Nephron (organoid): Measurements from ENCODE around the gene MTUS2.

Experiments
- H3K27ac Mint-ChIP-seq, 3 experiments: 2 replicates each; pipeline ENCODE4 v1.8.0; 2020; ENCODE audit warnings: mixed read lengths in 3 of 3, mild to moderate bottlenecking in 2 of 3, moderate library complexity in 1 of 3
- H3K27me3 Mint-ChIP-seq: 2 replicates; pipeline ENCODE4 v1.8.0; 2021; ENCODE audit warnings: low read depth, mild to moderate bottlenecking, moderate library complexity, mixed read lengths
- H3K36me3 Mint-ChIP-seq: 2 replicates; pipeline ENCODE4 v1.8.0; 2020; ENCODE audit warnings: low read depth, mixed read lengths
- H3K4me1 Mint-ChIP-seq: 2 replicates; pipeline ENCODE4 v1.8.0; 2020; ENCODE audit warnings: mixed read lengths
- H3K4me3 Mint-ChIP-seq, 3 experiments: 2 replicates each; pipeline ENCODE4 v1.8.0; 2020; ENCODE audit warnings: mild to moderate bottlenecking in 3 of 3, mixed read lengths in 3 of 3, moderate library complexity in 2 of 3
- H3K9me3 Mint-ChIP-seq: 2 replicates; pipeline ENCODE4 v1.8.0; 2020; ENCODE audit warnings: mixed read lengths
- TF ChIP-seq, protein P1 (sequence below), 3 experiments: fragments of 200-600 bp; sonication (generic); IDR thresholded peaks; one replicate each; pipeline ENCODE4 v1.5.0; 2021; ENCODE audit warnings: antibody characterized with exemption in 3 of 3; ENCODE audit not compliant: unreplicated experiment in 3 of 3

The MTUS2 gene

DNA sequence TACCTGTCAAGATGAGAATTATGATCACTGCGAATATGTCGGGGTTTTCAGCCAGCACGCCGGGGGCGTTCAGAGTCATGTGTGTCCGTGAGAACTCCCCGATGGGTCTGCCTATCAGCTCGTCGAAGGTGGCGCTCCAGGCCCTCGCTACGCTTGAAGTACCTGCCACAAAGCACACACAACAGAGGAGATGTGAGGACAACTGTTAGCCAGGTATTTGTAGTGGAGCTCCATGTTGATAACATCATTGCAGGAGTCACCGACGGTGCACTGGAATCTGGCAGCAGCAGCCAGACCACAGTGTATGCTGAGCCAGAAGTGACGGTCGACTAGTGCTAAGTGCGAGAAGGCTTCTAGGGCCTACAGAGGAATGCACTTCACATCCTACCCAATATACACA, 712.7 kb downstream of the MTUS2 start:
- H3K9me3 Mint-ChIP-seq: no peaks in the 10 kb centered on the region
- peaks cover 27% of the 10 kb centered on the region for H3K4me1 Mint-ChIP-seq
- TF ChIP-seq, protein P1, sequence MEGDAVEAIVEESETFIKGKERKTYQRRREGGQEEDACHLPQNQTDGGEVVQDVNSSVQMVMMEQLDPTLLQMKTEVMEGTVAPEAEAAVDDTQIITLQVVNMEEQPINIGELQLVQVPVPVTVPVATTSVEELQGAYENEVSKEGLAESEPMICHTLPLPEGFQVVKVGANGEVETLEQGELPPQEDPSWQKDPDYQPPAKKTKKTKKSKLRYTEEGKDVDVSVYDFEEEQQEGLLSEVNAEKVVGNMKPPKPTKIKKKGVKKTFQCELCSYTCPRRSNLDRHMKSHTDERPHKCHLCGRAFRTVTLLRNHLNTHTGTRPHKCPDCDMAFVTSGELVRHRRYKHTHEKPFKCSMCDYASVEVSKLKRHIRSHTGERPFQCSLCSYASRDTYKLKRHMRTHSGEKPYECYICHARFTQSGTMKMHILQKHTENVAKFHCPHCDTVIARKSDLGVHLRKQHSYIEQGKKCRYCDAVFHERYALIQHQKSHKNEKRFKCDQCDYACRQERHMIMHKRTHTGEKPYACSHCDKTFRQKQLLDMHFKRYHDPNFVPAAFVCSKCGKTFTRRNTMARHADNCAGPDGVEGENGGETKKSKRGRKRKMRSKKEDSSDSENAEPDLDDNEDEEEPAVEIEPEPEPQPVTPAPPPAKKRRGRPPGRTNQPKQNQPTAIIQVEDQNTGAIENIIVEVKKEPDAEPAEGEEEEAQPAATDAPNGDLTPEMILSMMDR (IDR thresholded peaks at IDR 0.05; ENCODE audit: unreplicated experiment in 3 of 3): no peak
- H3K27me3 Mint-ChIP-seq: no peaks in the 10 kb centered on the region
- no peak overlapping the region for H3K4me3 Mint-ChIP-seq
- peak overlapping the region in 2 of 3 experiments; percentile 6 to 79 for H3K27ac Mint-ChIP-seq
- H3K36me3 Mint-ChIP-seq: peaks cover 20% of the 10 kb centered on the region

GRCh38 chr13:29534083-29534482, 713.9 kb downstream of the MTUS2 start:
- TF ChIP-seq, protein P1 (IDR thresholded peaks at IDR 0.05; ENCODE audit: unreplicated experiment in 3 of 3): no peak

DNA sequence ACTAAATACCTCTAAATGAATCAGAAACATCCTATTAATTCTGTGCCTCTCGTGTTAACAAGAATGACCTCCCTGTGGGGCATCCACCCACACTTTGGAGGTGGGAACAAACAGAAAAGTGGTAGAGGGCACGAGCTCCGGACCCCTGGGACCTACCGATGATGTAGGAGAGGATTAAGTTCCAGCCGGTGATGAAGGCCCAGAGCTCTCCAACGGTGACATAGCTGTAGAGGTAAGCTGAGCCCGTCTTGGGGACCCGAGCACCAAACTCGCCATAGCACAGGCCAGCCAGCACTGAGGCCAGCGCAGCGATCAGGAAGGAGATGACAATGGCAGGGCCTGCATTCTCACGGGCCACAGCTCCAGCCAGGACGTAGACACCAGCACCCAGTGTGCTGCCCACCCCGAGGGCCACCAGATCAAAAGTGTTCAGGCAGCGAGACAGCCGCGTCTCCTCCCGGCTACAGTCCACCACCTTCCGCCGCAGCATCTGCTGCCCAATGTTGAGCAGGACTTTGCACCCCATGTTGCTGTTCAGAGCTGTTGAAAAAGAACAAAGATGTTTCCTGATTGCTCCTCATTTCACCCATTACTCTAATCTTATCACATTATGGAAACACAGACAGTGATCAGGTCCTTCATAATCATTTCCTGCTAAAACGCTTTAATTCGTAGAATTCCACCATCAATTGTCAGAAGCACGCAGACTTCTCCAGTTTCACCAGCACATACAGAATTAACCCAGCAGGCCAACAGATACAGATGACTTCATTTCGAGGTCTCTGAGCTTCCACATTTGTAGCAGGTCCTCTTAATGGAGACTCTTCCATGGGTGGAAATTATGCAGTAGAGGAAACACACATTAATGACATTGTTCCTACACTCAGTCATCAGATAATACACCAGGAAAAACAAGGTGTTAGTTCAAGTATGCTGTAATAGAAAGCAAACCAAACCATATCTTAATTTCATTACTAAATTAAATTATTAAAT, 715.8 kb downstream of the MTUS2 start:
- Mint-ChIP-seq H3K27me3 (no peaks in the 10 kb centered on the region), H3K4me3 (no peak overlapping the region), H3K9me3 (no peaks in the 10 kb centered on the region), H3K4me1 (peaks cover 22% of the 10 kb centered on the region), H3K27ac (no peak overlapping the region), H3K36me3 (peaks cover 6% of the 10 kb centered on the region)
- TF ChIP-seq, protein P1 (IDR thresholded peaks at IDR 0.05; ENCODE audit: unreplicated experiment in 3 of 3): no peak

More at GRCh38 chr13:29534083-29534482, 713.9 kb downstream of the MTUS2 start:
- Mint-ChIP-seq H3K27ac (no peak overlapping the region), H3K36me3 (peaks cover 18% of the 10 kb centered on the region), H3K9me3 (no peaks in the 10 kb centered on the region), H3K4me1 (peaks cover 27% of the 10 kb centered on the region), H3K4me3 (no peak overlapping the region), H3K27me3 (no peaks in the 10 kb centered on the region)

DNA sequence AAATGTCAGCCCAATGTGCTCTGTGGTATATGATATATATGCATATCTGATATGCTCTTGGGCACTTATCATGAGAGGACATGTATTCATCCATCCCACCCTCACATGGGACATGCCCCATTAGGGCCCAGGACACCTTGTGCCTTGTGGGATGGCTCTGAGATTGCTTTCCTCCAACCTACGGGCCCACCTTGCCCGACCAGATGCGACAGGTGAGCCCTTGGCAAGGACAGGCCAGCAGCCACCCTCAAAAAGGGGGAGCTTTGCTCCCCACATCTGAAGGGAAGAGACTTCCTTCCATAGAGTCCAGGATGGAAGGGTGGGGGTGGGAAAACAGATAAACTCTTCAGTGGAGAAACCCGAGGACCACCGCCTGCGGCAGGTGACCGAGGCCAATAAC, 716.7 kb downstream of the MTUS2 start:
- peaks cover 22% of the 10 kb centered on the region for H3K4me1 Mint-ChIP-seq
- peaks cover 12% of the 10 kb centered on the region for H3K36me3 Mint-ChIP-seq
- H3K27me3 Mint-ChIP-seq: no peaks in the 10 kb centered on the region
- H3K27ac Mint-ChIP-seq: no peak overlapping the region
- TF ChIP-seq, protein P1 (IDR thresholded peaks at IDR 0.05; ENCODE audit: unreplicated experiment in 3 of 3): no peak
- no peaks in the 10 kb centered on the region for H3K9me3 Mint-ChIP-seq
- no peak overlapping the region for H3K4me3 Mint-ChIP-seq

GRCh38 chr13:29537736-29538651, 717.9 kb downstream of the MTUS2 start:
- H3K36me3 Mint-ChIP-seq: peaks cover 12% of the 10 kb centered on the region
- no peaks in the 10 kb centered on the region for H3K9me3 Mint-ChIP-seq
- TF ChIP-seq, protein P1 (IDR thresholded peaks at IDR 0.05; ENCODE audit: unreplicated experiment in 3 of 3): no peak
- H3K4me3 Mint-ChIP-seq: no peak overlapping the region
- no peak overlapping the region for H3K27ac Mint-ChIP-seq
- H3K27me3 Mint-ChIP-seq: no peaks in the 10 kb centered on the region
- peaks cover 12% of the 10 kb centered on the region for H3K4me1 Mint-ChIP-seq
